Measurements from ENCODE around the gene UQCRFS1.
A peak's percentile ranks its signal among the peaks of the same experiment; 100 is the strongest.

UQCRFS1 gene

GRCh38 chr19:29212648-29213573 is at the start of gene UQCRFS1:
UQCRFS1 (minus strand) TSS chr19:29213151; CDS start chr19:29213118, 33 bp downstream.
- peak within 1 kb of the TSS; percentile 69 for H3K4me3 ChIP-seq (ENCODE audit: low read depth, low read length)
- DNase-seq (ENCODE audit: low read depth): peak; percentile 94
- TF ChIP-seq, protein P1, sequence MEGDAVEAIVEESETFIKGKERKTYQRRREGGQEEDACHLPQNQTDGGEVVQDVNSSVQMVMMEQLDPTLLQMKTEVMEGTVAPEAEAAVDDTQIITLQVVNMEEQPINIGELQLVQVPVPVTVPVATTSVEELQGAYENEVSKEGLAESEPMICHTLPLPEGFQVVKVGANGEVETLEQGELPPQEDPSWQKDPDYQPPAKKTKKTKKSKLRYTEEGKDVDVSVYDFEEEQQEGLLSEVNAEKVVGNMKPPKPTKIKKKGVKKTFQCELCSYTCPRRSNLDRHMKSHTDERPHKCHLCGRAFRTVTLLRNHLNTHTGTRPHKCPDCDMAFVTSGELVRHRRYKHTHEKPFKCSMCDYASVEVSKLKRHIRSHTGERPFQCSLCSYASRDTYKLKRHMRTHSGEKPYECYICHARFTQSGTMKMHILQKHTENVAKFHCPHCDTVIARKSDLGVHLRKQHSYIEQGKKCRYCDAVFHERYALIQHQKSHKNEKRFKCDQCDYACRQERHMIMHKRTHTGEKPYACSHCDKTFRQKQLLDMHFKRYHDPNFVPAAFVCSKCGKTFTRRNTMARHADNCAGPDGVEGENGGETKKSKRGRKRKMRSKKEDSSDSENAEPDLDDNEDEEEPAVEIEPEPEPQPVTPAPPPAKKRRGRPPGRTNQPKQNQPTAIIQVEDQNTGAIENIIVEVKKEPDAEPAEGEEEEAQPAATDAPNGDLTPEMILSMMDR (conservative IDR thresholded peaks at IDR 0.05; ENCODE audit: low read depth, low read length): no peak

GRCh38 chr19:29262085-29262484 is 49.1 kb upstream of the UQCRFS1 start:
- no peak overlapping the region for H3K4me3 ChIP-seq (ENCODE audit: low read depth, low read length)
- DNase-seq (ENCODE audit: low read depth): no peak
- TF ChIP-seq, protein P1 (conservative IDR thresholded peaks at IDR 0.05; ENCODE audit: low read depth, low read length): no peak

- TF ChIP-seq, protein P1 (conservative IDR thresholded peaks at IDR 0.05; ENCODE audit: low read depth, low read length): peak; percentile 45
Observed at GRCh38 chr19:29260477-29261317, 47.7 kb upstream of the UQCRFS1 start.

GRCh38 chr19:29259867-29260281 is 46.9 kb upstream of the UQCRFS1 start:
- DNase-seq (ENCODE audit: low read depth): no peak
- H3K4me3 ChIP-seq (ENCODE audit: low read depth, low read length): no peak overlapping the region
- TF ChIP-seq, protein P1 (conservative IDR thresholded peaks at IDR 0.05; ENCODE audit: low read depth, low read length): no peak

More at GRCh38 chr19:29260477-29261317, 47.7 kb upstream of the UQCRFS1 start:
- DNase-seq (ENCODE audit: low read depth): peak; percentile 18
- H3K4me3 ChIP-seq (ENCODE audit: low read depth, low read length): no peak overlapping the region

DNA sequence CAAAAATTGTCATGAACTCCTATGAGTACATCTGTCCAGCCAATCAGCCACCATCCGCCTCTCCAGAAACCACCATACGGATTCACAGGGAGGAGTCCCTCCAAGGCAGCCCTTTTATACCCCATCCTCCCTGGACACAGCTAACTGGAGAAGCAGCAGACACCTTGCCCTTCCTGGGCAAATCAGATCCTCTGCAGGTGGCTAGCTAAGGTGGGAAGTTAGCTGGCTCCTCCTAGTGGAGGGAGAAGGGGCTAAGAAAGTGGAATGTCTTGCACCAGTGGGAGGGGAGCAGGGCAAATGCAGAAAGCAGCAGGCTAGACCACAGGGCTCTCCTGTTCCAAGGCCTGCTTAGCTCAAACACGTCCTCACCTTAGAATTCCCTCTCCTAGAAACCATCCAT is 46.2 kb upstream of the UQCRFS1 start:
- TF ChIP-seq, protein P1 (conservative IDR thresholded peaks at IDR 0.05; ENCODE audit: low read depth, low read length): peak; percentile 40
- DNase-seq (ENCODE audit: low read depth): peak; percentile 11
- H3K4me3 ChIP-seq (ENCODE audit: low read depth, low read length): no peak overlapping the region

- TF ChIP-seq, protein P1 (conservative IDR thresholded peaks at IDR 0.05; ENCODE audit: low read depth, low read length): no peak
Observed at GRCh38 chr19:29256516-29256915, 43.6 kb upstream of the UQCRFS1 start.

More at GRCh38 chr19:29256516-29256915, 43.6 kb upstream of the UQCRFS1 start:
- H3K4me3 ChIP-seq (ENCODE audit: low read depth, low read length): no peak overlapping the region
- no peak for DNase-seq (ENCODE audit: low read depth)

Data from choroid plexus epithelial cell (primary cell).